Measurements from ENCODE around the gene PCAT6. TPM values are rescaled to one million over a fixed set of nuclear protein-coding genes. Genes with fewer than 3 reads are reported as not detected.
A peak's percentile ranks its signal among the peaks of the same experiment; 100 is the strongest.

PCAT6 gene
- total RNA-seq, 1 experiment from 2014 or later: 4.8 TPM

DNA sequence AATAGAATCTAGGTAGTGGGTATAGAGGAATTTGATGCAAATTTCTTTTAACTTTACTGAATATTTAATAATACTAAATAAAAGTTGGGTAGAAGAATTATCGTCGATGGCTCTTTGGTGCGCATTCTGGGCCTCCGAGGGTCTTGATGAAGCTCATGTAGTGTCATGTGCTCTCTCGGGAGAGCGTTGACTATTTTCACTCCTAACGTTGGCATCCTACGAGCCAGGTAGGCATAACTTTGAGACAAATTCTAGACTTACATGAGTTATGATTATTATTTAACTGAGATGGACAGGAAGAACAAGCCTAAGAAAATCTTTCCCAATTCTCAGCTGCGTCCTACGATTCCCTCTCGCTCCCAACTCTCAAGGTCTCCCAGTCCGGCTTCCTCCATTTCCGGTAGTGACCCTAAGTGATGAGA lies 550 bp upstream of the PCAT6 start:
- H3K4me2 ChIP-seq (ENCODE audit: insufficient read depth, insufficient read length, low read length): peak overlapping the region; percentile 81
- WGBS (ENCODE audit: extremely low coverage, insufficient read length, low lambda C conversion rate): no CpG with 5 or more reads among the region's 13 CpGs
- no peak overlapping the region for H2BK20ac ChIP-seq (ENCODE audit: low read depth, low read length, poor library complexity, severe bottlenecking)
- H3K27me3 ChIP-seq (ENCODE audit: insufficient read depth, low read length): peaks cover 3% of the 10 kb centered on the region; the same call in 1 of the 2 replicates
- H3K79me2 ChIP-seq (ENCODE audit: insufficient read depth, low read length): peaks cover 25% of the 10 kb centered on the region; the same call in 1 of the 2 replicates
- H3K23ac ChIP-seq (ENCODE audit: insufficient read length, low read depth, low read length): no peak overlapping the region
- no peaks in the 10 kb centered on the region for H4K20me1 ChIP-seq (ENCODE audit: control insufficient read depth, insufficient read depth, insufficient read length)
- no peak overlapping the region for H4K8ac ChIP-seq (replicated peaks; ENCODE audit: insufficient read length, low read depth, low read length)
- no peak overlapping the region for H2BK12ac ChIP-seq (ENCODE audit: insufficient read length, low read depth, low read length)
- H4K5ac ChIP-seq (ENCODE audit: insufficient read length, low read depth, low read length): no peak overlapping the region
- no peak overlapping the region for H3K14ac ChIP-seq (ENCODE audit: insufficient read depth, low read length)
- H3K4ac ChIP-seq (ENCODE audit: low read depth, low read length): no peak overlapping the region
- H2BK5ac ChIP-seq (ENCODE audit: insufficient read length, low read length): no peak overlapping the region
- H2BK15ac ChIP-seq (ENCODE audit: low read depth, low read length): no peak overlapping the region
- peak overlapping the region; percentile 75 for H3K27ac ChIP-seq (ENCODE audit: insufficient read length, low read depth, low read length)
- no peak for TF ChIP-seq CTCF (conservative IDR thresholded peaks at IDR 0.05)
- no peak overlapping the region for H2BK120ac ChIP-seq (ENCODE audit: low read depth, low read length, poor library complexity, severe bottlenecking)
- Mint-ChIP-seq H3K27me3 (ENCODE audit: low read depth) (peaks cover 9% of the 10 kb centered on the region), H3K9me3 (peaks cover 0 to 2% of the 10 kb centered on the region in 2 experiments; a peak in 1 of 5 replicates), H3K27ac (peak overlapping the region; percentile 89 to 93 (median 91); a peak in 5 of 7 replicates), H3K36me3 (ENCODE audit: insufficient read depth in 1 of 3, low read depth in 3 of 3) (peaks cover 5 to 7% (median 6%) of the 10 kb centered on the region in 3 experiments; a peak in 4 of 7 replicates), H3K4me3 (peak overlapping the region; percentile 85 to 87), H3K4me1 (peaks cover 53% of the 10 kb centered on the region in 2 experiments)
- H4K91ac ChIP-seq (ENCODE audit: insufficient read length, low read depth, low read length): no peak overlapping the region
- H3K56ac ChIP-seq (ENCODE audit: insufficient read length, low read depth, low read length): no peak overlapping the region
- H3K9ac ChIP-seq (ENCODE audit: extremely low read depth, insufficient read length, low read length): peak overlapping the region; percentile 64
- no peaks in the 10 kb centered on the region for H3K79me1 ChIP-seq (ENCODE audit: insufficient read depth, low read depth, low read length, poor library complexity, severe bottlenecking)
- H2AFZ ChIP-seq (ENCODE audit: low read length): no peak overlapping the region
- peaks cover 23% of the 10 kb centered on the region for H3K4me1 ChIP-seq (ENCODE audit: insufficient read depth, low read length)
- no peak overlapping the region for H3K18ac ChIP-seq (ENCODE audit: insufficient read length, low read depth, low read length)
- H3K23me2 ChIP-seq (ENCODE audit: insufficient read length, low read depth, low read length, poor library complexity, severe bottlenecking): peaks cover 29% of the 10 kb centered on the region
- DNase-seq: no peak
- no peaks in the 10 kb centered on the region for H3K9me3 ChIP-seq (ENCODE audit: control insufficient read depth, low read depth, low read length)
- H3T11ph ChIP-seq (ENCODE audit: low read length): no peak overlapping the region
- no peak overlapping the region for H2AK5ac ChIP-seq (ENCODE audit: insufficient read length, low read length)
